DOHH2 (cell line): ENCODE measurements around the gene NRXN3.

Source experiments
- EZH2phosphoT487 ChIP-seq: fragments of 200-600 bp; sonication (generic); IDR thresholded peaks from 2 replicates; pipeline ENCODE4 v1.6.1; 2017; ENCODE audit warnings: borderline replicate concordance, mild to moderate bottlenecking, antibody characterized with exemption, low read length, moderate library complexity, mixed read lengths
- TF ChIP-seq, protein P1 (sequence below): fragments of 200-600 bp; sonication (generic); IDR thresholded peaks from one replicate; pipeline ENCODE4 v1.5.1; 2014; ENCODE audit warnings: antibody characterized with exemption, mild to moderate bottlenecking, low read depth, low read length; ENCODE audit not compliant: poor library complexity, severe bottlenecking

DNA sequence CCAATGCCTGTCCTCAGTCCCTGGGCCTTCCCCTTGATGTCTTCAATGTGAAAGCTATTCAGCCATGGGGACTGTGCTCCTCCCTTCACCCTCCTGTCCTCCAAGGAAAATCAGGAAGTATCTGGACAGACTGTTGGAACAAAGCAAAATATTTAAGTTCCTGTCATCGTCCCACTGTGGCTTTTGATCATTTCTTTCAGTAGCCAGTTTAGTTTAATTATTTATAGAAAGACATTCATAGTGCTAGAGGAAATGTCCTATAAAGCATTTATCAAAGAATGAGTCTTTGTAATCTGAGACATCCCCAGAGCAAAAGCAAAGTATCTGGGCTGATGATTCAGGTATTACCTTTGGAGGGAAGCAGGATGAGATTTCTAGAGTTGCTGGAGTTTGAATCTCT is 254.1 kb downstream of the NRXN3 start:
- TF ChIP-seq, protein P1, sequence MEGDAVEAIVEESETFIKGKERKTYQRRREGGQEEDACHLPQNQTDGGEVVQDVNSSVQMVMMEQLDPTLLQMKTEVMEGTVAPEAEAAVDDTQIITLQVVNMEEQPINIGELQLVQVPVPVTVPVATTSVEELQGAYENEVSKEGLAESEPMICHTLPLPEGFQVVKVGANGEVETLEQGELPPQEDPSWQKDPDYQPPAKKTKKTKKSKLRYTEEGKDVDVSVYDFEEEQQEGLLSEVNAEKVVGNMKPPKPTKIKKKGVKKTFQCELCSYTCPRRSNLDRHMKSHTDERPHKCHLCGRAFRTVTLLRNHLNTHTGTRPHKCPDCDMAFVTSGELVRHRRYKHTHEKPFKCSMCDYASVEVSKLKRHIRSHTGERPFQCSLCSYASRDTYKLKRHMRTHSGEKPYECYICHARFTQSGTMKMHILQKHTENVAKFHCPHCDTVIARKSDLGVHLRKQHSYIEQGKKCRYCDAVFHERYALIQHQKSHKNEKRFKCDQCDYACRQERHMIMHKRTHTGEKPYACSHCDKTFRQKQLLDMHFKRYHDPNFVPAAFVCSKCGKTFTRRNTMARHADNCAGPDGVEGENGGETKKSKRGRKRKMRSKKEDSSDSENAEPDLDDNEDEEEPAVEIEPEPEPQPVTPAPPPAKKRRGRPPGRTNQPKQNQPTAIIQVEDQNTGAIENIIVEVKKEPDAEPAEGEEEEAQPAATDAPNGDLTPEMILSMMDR: no peak
- no peak for TF ChIP-seq EZH2phosphoT487
